HG02870 (cell line): ENCODE measurements around the gene CFH.
"Not testable (repeated sequence)": the region's sequence is repeated elsewhere in the genome, so short reads cannot be mapped to it uniquely, and the experiment has no call there.

ENCODE experiments used
- ATAC-seq: cut with Tn5 transposase; IDR thresholded peaks from one replicate; pipeline ENCODE4 v1.9.1; 2021; ENCODE audit warnings: mild to moderate bottlenecking, moderate library complexity; ENCODE audit not compliant: unreplicated experiment

Gene CFH

GRCh38 chr1:196651637-196652215, at the start of gene CFH:
Gene CFH (plus strand): TSS chr1:196652043. CDS start chr1:196652118, 75 bp downstream.
- ATAC-seq = no peak

- no peak for ATAC-seq
These were observed 48.2 kb upstream of the CFH start for GRCh38 chr1:196603651-196604050.

- ATAC-seq = no peak
These were observed 43.9 kb upstream of the CFH start for GRCh38 chr1:196607981-196608380.

- peak; percentile 38 for ATAC-seq
These were observed 43.2 kb upstream of the CFH start, which contains the start of gene KCNT2 for GRCh38 chr1:196608390-196609369. Gene KCNT2 (minus strand): TSS chr1:196608440. CDS start chr1:196608309, 131 bp downstream.

GRCh38 chr1:196609370-196609737, 42.5 kb upstream of the CFH start:
- peak; percentile 14 for ATAC-seq

- ATAC-seq = no peak
These were observed 40.0 kb upstream of the CFH start for GRCh38 chr1:196611873-196612272.

- no peak for ATAC-seq
These were observed 32.1 kb upstream of the CFH start for GRCh38 chr1:196619721-196620120.

GRCh38 chr1:196623079-196623478, 28.8 kb upstream of the CFH start:
- no peak for ATAC-seq

- ATAC-seq = no peak
These were observed 23.0 kb upstream of the CFH start for GRCh38 chr1:196628838-196629237.

- ATAC-seq = no peak
These were observed 14.2 kb upstream of the CFH start for GRCh38 chr1:196637606-196638005.

GRCh38 chr1:196638466-196638865, 13.4 kb upstream of the CFH start:
- no peak for ATAC-seq

- not testable (repeated sequence) for ATAC-seq
These were observed 12.6 kb upstream of the CFH start for GRCh38 chr1:196639291-196639690.

GRCh38 chr1:196640976-196641375, 10.9 kb upstream of the CFH start:
- no peak for ATAC-seq

GRCh38 chr1:196649990-196650389, 1.9 kb upstream of the CFH start:
- ATAC-seq = no peak

GRCh38 chr1:196650403-196650802, 1.4 kb upstream of the CFH start:
- ATAC-seq = no peak

- no peak for ATAC-seq
These were observed 764 bp upstream of the CFH start for GRCh38 chr1:196651079-196651478.

GRCh38 chr1:196654271-196654670, 2.4 kb downstream of the CFH start:
- no peak for ATAC-seq

GRCh38 chr1:196655071-196655470, 3.2 kb downstream of the CFH start:
- ATAC-seq = no peak

GRCh38 chr1:196655494-196655893, 3.7 kb downstream of the CFH start:
- ATAC-seq = no peak

GRCh38 chr1:196659471-196659870, 7.6 kb downstream of the CFH start:
- no peak for ATAC-seq

- ATAC-seq = no peak
These were observed 8.4 kb downstream of the CFH start for GRCh38 chr1:196660272-196660671.

GRCh38 chr1:196660852-196661251, 9.0 kb downstream of the CFH start:
- ATAC-seq = peak; percentile 82
